Keratinocyte (primary cell): ENCODE data around the gene FHL1. TPM values are rescaled to one million over a fixed set of nuclear protein-coding genes. Genes with fewer than 3 reads are reported as not detected.

Source experiments
- DNase-seq: peaks from one replicate; pipeline ENCODE4 v3.0.0-alpha.2; 2011; ENCODE audit warnings: low read depth, missing footprints, low spot score
- FAIRE-seq: peaks from 2 replicates; lab custom pipeline; 2011; peaks lifted over from hg19 to GRCh38; lab: Jason Lieb, UNC
- H2AFZ ChIP-seq: 2 replicates; pipeline ENCODE4 v1.6.0; 2012; ENCODE audit warnings: low read length, control low read depth, inconsistent platforms; ENCODE audit not compliant: control insufficient read depth
- H3K27ac ChIP-seq: 2 replicates; pipeline ENCODE4 v1.5.1; 2011; ENCODE audit warnings: low read length; ENCODE audit not compliant: control insufficient read depth, insufficient read depth
- H3K27me3 ChIP-seq: 3 replicates; pipeline ENCODE4 v1.6.0; 2011; ENCODE audit warnings: low read length; ENCODE audit not compliant: control insufficient read depth, insufficient read depth; ENCODE audit errors: extremely low read depth
- H3K36me3 ChIP-seq, 2 experiments: 2 replicates in 1 of 2; 3 replicates in 1 of 2; pipeline ENCODE4 v1.5.1; 2011; ENCODE audit warnings: low read length in 2 of 2, mild to moderate bottlenecking in 1 of 2; ENCODE audit not compliant: control insufficient read depth in 2 of 2, insufficient read depth in 2 of 2; ENCODE audit errors: extremely low read depth in 1 of 2
- H3K4me1 ChIP-seq: 3 replicates; pipeline ENCODE4 v1.5.1; 2011; ENCODE audit warnings: low read length; ENCODE audit not compliant: control insufficient read depth, insufficient read depth; ENCODE audit errors: extremely low read depth
- H3K4me2 ChIP-seq: 3 replicates; pipeline ENCODE4 v1.6.0; 2011; ENCODE audit warnings: low read depth, low read length; ENCODE audit not compliant: control insufficient read depth, insufficient read depth; ENCODE audit errors: extremely low read depth
- H3K4me3 ChIP-seq, 3 experiments: fragments of 200-600 bp in 1 of 3; sonication (generic) in 1 of 3; 2 replicates in 2 of 3; 3 replicates in 1 of 3; pipeline ENCODE4 v1.5.1; 2011 to 2016; ENCODE audit warnings: low read length in 3 of 3, mild to moderate bottlenecking in 3 of 3, control low read depth in 2 of 3, inconsistent platforms in 1 of 3, low read depth in 1 of 3, mixed read lengths in 1 of 3, mixed run types in 1 of 3, moderate library complexity in 1 of 3; ENCODE audit not compliant: control insufficient read depth in 2 of 3, insufficient read depth in 2 of 3; ENCODE audit errors: extremely low read depth in 1 of 3
- H3K79me2 ChIP-seq: 2 replicates; pipeline ENCODE4 v1.6.0; 2012; ENCODE audit warnings: low read length; ENCODE audit not compliant: control insufficient read depth, insufficient read depth
- H3K9ac ChIP-seq: 3 replicates; pipeline ENCODE4 v1.6.0; 2011; ENCODE audit warnings: low read length; ENCODE audit not compliant: control insufficient read depth, insufficient read depth; ENCODE audit errors: extremely low read depth
- H3K9me1 ChIP-seq: 3 replicates; pipeline ENCODE4 v1.6.0; 2011; ENCODE audit warnings: low read length; ENCODE audit not compliant: control insufficient read depth, insufficient read depth; ENCODE audit errors: extremely low read depth
- H3K9me3 ChIP-seq: 2 replicates; pipeline ENCODE4 v1.5.1; 2012; ENCODE audit warnings: low read depth, low read length; ENCODE audit not compliant: control insufficient read depth
- H4K20me1 ChIP-seq: 3 replicates; pipeline ENCODE4 v1.6.0; 2011; ENCODE audit warnings: low read length; ENCODE audit not compliant: control insufficient read depth, insufficient read depth; ENCODE audit errors: extremely low read depth
- CTCF ChIP-seq, 3 experiments: IDR thresholded peaks in 1 of 3; conservative IDR thresholded peaks in 1 of 3; optimal IDR thresholded peaks in 1 of 3; 2 replicates in 2 of 3; 3 replicates in 1 of 3; pipeline versions ENCODE3 to v1.5.1; 2011; ENCODE audit warnings: low read length in 3 of 3, mild to moderate bottlenecking in 3 of 3, moderate library complexity in 2 of 3, control low read depth in 1 of 3, inconsistent platforms in 1 of 3; ENCODE audit not compliant: insufficient read depth in 2 of 3; ENCODE audit errors: extremely low read depth in 1 of 3
- EZH2 ChIP-seq: IDR thresholded peaks from one replicate; pipeline ENCODE4 v1.6.1; 2012; ENCODE audit warnings: inconsistent platforms, mild to moderate bottlenecking, low read length, moderate library complexity
- dilution Hi-C: fragments of 300-500 bp; cut with MboI; formaldehyde crosslinking; loops from one replicate; pipeline ENCODE4 v1.7.0; 2020; ENCODE audit warnings: low sequenced_read_pairs; ENCODE audit not compliant: extremely low pct_ligation_motif_present
- polyA plus RNA-seq, 5 experiments: library from polyadenylated mRNA; depleted of rRNA in 3 of 5; stranded (reverse) in 3 of 5; stranded (forward) in 1 of 5; unstranded in 1 of 5; fragments of >200 nt; gene quantifications; 1 replicate in 1 of 5; 2 replicates in 3 of 5; 3 replicates in 1 of 5; pipeline versions ENCODE4 v1.2.1 to v1.2.3, GENCODE V29; 2011 to 2012; ENCODE audit warnings: missing spikeins in 2 of 5, low read depth in 1 of 5, low replicate concordance in 1 of 5

Gene FHL1
- polyA plus RNA-seq, 1 donor (not counting 4 experiments of a cell fraction or from before 2014, with no cell fraction given), result 203 TPM

- Histone ChIP-seq H3K36me3 (no peaks in the 10 kb centered on the region), H3K4me3 (peak within 1 kb of the TSS; percentile 62 to 72 (median 65)), H3K79me2 (peaks cover 2% of the 10 kb centered on the region), H3K9me3 (no peaks in the 10 kb centered on the region), H3K4me2 (peak within 1 kb of the TSS; percentile 68), H3K27ac (peak within 1 kb of the TSS; percentile 74), H3K9me1 (no peaks in the 10 kb centered on the region), H3K9ac (peak within 1 kb of the TSS; percentile 70), H2AFZ (peak within 1 kb of the TSS; percentile 78), H3K4me1 (peaks cover 3% of the 10 kb centered on the region), H4K20me1 (no peaks in the 10 kb centered on the region), H3K27me3 (no peaks in the 10 kb centered on the region)
- DNase-seq, result no peak
- peak; percentile 20 for FAIRE-seq
- TF ChIP-seq CTCF (optimal IDR thresholded peaks at IDR 0.05 in 1 of 3, IDR thresholded peaks at IDR 0.05 in 1 of 3, conservative IDR thresholded peaks at IDR 0.05 in 1 of 3; ENCODE audit: extremely low read depth in 1 of 3, insufficient read depth in 2 of 3, low read length in 3 of 3), result no peak
- TF ChIP-seq EZH2, result no peak
- dilution Hi-C loops, result no loop called here
Measured at GRCh38 chrX:136251041-136251991, 104.0 kb downstream of the FHL1 start, which contains the start of gene MAP7D3. TSS of gene MAP7D3 (minus strand) at chrX:136251400. CDS start at chrX:136251358, 42 bp downstream.

- no peaks in the 10 kb centered on the region for H3K9me3 ChIP-seq
- H3K79me2 ChIP-seq, result no peaks in the 10 kb centered on the region
- H4K20me1 ChIP-seq, result no peaks in the 10 kb centered on the region
- DNase-seq (no peak), FAIRE-seq (no peak)
- H3K9me1 ChIP-seq, result no peaks in the 10 kb centered on the region
- no peak overlapping the region for H2AFZ ChIP-seq
- H3K4me1 ChIP-seq, result peaks cover 12% of the 10 kb centered on the region
- TF ChIP-seq CTCF (optimal IDR thresholded peaks at IDR 0.05 in 1 of 3, IDR thresholded peaks at IDR 0.05 in 1 of 3, conservative IDR thresholded peaks at IDR 0.05 in 1 of 3; ENCODE audit: extremely low read depth in 1 of 3, insufficient read depth in 2 of 3, low read length in 3 of 3), result no peak
- TF ChIP-seq EZH2, result no peak
- no peak overlapping the region for H3K4me3 ChIP-seq
- no peak overlapping the region for H3K4me2 ChIP-seq
- dilution Hi-C loops, result no loop called here
- H3K9ac ChIP-seq, result no peak overlapping the region
- no peaks in the 10 kb centered on the region for H3K36me3 ChIP-seq
- no peaks in the 10 kb centered on the region for H3K27me3 ChIP-seq
- H3K27ac ChIP-seq, result no peak overlapping the region
Measured at GRCh38 chrX:136255541-136255940, 108.2 kb downstream of the FHL1 start.
